Activated T-cell treated with anti-CD3 and anti-CD28 coated beads, Interleukin-2, amount 50 U/mL, for 4 hours (primary cell): Measurements from ENCODE around the gene RASGRF1. TPM values are rescaled to one million over a fixed set of nuclear protein-coding genes. Genes with fewer than 3 reads are reported as not detected.

ENCODE experiments used
- ATAC-seq, 2 donors: fragments of 200-7000 bp; cut with Tn5 transposase; one replicate each; pipeline ENCODE4 v1.10.0; 2021
- DNase-seq: peaks from one replicate; pipeline ENCODE4 v3.0.0-alpha.2; 2020
- H3K27me3 Mint-ChIP-seq: one replicate; pipeline ENCODE4 v1.8.0; 2021; ENCODE audit warnings: low read depth, mixed read lengths
- H3K36me3 Mint-ChIP-seq: one replicate; pipeline ENCODE4 v1.8.0; 2022; ENCODE audit warnings: mixed read lengths; ENCODE audit not compliant: insufficient read depth
- H3K4me1 Mint-ChIP-seq: one replicate; pipeline ENCODE4 v1.8.0; 2021; ENCODE audit warnings: low read depth, mixed read lengths
- H3K4me3 Mint-ChIP-seq: one replicate; pipeline ENCODE4 v1.8.0; 2021; ENCODE audit warnings: mild to moderate bottlenecking, moderate library complexity, mixed read lengths
- H3K9me3 Mint-ChIP-seq: one replicate; pipeline ENCODE4 v1.8.0; 2021; ENCODE audit warnings: mixed read lengths
- total RNA-seq, 3 donors: library from RNA; stranded (reverse); gene quantifications; one replicate each; pipeline ENCODE4 v1.2.1, GENCODE V29; 2021

Gene RASGRF1
- total RNA-seq, 3 donors from 2014 or later: 0.05 TPM; not detected in 2

- no peaks in the 10 kb centered on the region for H3K9me3 Mint-ChIP-seq
- H3K4me1 Mint-ChIP-seq: peaks cover 4% of the 10 kb centered on the region
- DNase-seq: no peak
- no peak overlapping the region for H3K4me3 Mint-ChIP-seq
- H3K36me3 Mint-ChIP-seq: no peaks in the 10 kb centered on the region
- no peak for ATAC-seq
- peaks cover 7% of the 10 kb centered on the region for H3K27me3 Mint-ChIP-seq
Measured at GRCh38 chr15:78977591-78978347, 112.8 kb downstream of the RASGRF1 start.

GRCh38 chr15:78977091-78977571, 113.4 kb downstream of the RASGRF1 start:
- Mint-ChIP-seq H3K4me3 (no peak overlapping the region), H3K9me3 (no peaks in the 10 kb centered on the region), H3K27me3 (peaks cover 7% of the 10 kb centered on the region), H3K4me1 (peaks cover 4% of the 10 kb centered on the region), H3K36me3 (no peaks in the 10 kb centered on the region)
- no peak for DNase-seq
- ATAC-seq: no peak

- H3K9me3 Mint-ChIP-seq: no peaks in the 10 kb centered on the region
- H3K4me3 Mint-ChIP-seq: no peak overlapping the region
- peaks cover 7% of the 10 kb centered on the region for H3K27me3 Mint-ChIP-seq
Measured at GRCh38 chr15:78976691-78977090, 113.9 kb downstream of the RASGRF1 start.

GRCh38 chr15:78974272-78974918, 116.2 kb downstream of the RASGRF1 start:
- Mint-ChIP-seq H3K9me3 (no peaks in the 10 kb centered on the region), H3K36me3 (no peaks in the 10 kb centered on the region), H3K4me1 (peaks cover 4% of the 10 kb centered on the region), H3K4me3 (no peak overlapping the region), H3K27me3 (peaks cover 4% of the 10 kb centered on the region)
- ATAC-seq (no peak), DNase-seq (no peak)

More at GRCh38 chr15:78976691-78977090, 113.9 kb downstream of the RASGRF1 start:
- ATAC-seq: no peak
- Mint-ChIP-seq H3K4me1 (peaks cover 4% of the 10 kb centered on the region), H3K36me3 (no peaks in the 10 kb centered on the region)
- DNase-seq: no peak

GRCh38 chr15:78969687-78970349, 120.8 kb downstream of the RASGRF1 start:
- DNase-seq: no peak
- Mint-ChIP-seq H3K4me1 (no peaks in the 10 kb centered on the region), H3K9me3 (no peaks in the 10 kb centered on the region), H3K27me3 (peaks cover 2% of the 10 kb centered on the region), H3K36me3 (no peaks in the 10 kb centered on the region), H3K4me3 (no peak overlapping the region)
- no peak for ATAC-seq

DNA sequence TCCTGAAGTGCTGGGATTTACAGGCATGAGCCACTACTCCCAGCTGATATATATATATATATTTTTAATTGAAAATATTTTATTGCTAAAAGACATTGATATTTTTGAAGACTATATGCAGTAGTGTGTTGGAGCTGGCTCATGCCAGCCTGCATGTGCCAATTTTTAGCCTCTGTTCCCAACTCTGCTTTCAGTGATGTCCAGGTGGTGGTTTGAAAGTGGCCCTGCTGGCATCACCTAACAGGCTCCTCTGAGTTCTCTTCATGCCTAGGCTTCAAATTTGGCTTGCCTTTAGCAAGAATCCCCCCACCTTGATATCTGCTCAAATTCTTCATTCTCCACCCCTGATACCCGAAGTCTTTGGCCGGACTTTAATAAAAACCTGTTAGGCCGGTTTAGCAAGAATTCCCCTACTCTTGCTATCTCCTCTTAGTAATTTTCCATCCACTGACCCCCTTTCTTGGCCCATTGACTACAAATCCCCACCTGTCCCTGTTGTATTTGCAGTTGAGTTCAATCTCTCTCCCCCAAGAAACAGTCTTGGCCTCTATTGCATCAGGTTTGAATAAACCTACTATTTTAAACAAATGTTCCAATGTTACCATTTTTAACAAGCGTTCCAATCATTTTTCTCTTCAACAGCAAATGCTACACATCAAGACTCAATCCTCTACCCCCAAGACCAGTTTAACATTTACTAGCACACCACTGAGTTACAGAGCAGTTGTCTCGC, 121.9 kb downstream of the RASGRF1 start:
- no peaks in the 10 kb centered on the region for H3K36me3 Mint-ChIP-seq
- DNase-seq (no peak), ATAC-seq (no peak)
- H3K4me3 Mint-ChIP-seq: no peak overlapping the region
- no peaks in the 10 kb centered on the region for H3K4me1 Mint-ChIP-seq
- no peaks in the 10 kb centered on the region for H3K9me3 Mint-ChIP-seq
- H3K27me3 Mint-ChIP-seq: peaks cover 2% of the 10 kb centered on the region

DNA sequence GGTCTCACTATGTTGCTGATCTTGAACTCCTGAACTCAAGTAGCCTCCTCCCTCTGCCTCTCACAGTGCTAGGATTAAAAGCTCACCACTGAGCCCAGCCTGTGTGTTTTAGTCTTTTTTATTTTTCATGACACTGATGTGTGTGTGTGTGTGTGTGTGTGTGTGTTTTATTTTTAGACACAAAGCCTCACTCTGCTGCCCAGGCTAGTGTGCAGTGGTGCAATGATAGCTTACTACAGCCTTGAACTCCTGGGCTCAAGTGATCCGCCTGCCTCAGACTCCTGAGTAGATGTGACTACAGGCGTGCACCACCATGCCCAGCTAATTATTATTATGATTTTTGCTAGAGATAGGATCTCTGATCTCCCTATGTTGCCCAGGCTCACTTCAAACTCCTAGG, 122.5 kb downstream of the RASGRF1 start:
- Mint-ChIP-seq H3K36me3 (no peaks in the 10 kb centered on the region), H3K4me3 (no peak overlapping the region), H3K27me3 (peaks cover 2% of the 10 kb centered on the region), H3K9me3 (no peaks in the 10 kb centered on the region), H3K4me1 (no peaks in the 10 kb centered on the region)
- no peak for ATAC-seq
- DNase-seq: no peak

GRCh38 chr15:78960308-78960707, 130.3 kb downstream of the RASGRF1 start:
- no peaks in the 10 kb centered on the region for H3K9me3 Mint-ChIP-seq
- no peaks in the 10 kb centered on the region for H3K27me3 Mint-ChIP-seq
- no peak overlapping the region for H3K4me3 Mint-ChIP-seq
- no peaks in the 10 kb centered on the region for H3K36me3 Mint-ChIP-seq
- ATAC-seq (no peak), DNase-seq (no peak)
- no peaks in the 10 kb centered on the region for H3K4me1 Mint-ChIP-seq

DNA sequence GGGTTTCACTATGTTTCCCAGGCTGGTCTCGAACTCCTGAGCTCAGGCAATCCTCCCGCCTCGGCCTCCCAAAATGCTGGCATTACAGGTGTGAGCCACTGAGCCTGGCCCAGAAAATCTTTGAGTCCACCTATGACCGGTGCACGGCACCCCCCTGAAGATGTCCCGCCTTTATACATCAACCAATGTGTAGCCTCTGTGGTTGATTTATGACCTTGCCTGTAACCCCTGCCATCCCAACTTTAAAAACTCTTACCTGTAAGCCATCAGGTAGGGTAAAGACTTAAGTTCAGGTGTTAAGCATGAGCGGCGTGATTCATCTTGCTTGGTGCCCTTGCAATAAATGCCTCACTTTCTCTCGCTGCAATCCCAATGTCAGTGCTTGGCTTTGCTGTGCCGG, 131.2 kb downstream of the RASGRF1 start:
- ATAC-seq (no peak), DNase-seq (no peak)
- Mint-ChIP-seq H3K4me3 (no peak overlapping the region), H3K4me1 (no peaks in the 10 kb centered on the region), H3K27me3 (no peaks in the 10 kb centered on the region), H3K9me3 (no peaks in the 10 kb centered on the region), H3K36me3 (no peaks in the 10 kb centered on the region)

DNA sequence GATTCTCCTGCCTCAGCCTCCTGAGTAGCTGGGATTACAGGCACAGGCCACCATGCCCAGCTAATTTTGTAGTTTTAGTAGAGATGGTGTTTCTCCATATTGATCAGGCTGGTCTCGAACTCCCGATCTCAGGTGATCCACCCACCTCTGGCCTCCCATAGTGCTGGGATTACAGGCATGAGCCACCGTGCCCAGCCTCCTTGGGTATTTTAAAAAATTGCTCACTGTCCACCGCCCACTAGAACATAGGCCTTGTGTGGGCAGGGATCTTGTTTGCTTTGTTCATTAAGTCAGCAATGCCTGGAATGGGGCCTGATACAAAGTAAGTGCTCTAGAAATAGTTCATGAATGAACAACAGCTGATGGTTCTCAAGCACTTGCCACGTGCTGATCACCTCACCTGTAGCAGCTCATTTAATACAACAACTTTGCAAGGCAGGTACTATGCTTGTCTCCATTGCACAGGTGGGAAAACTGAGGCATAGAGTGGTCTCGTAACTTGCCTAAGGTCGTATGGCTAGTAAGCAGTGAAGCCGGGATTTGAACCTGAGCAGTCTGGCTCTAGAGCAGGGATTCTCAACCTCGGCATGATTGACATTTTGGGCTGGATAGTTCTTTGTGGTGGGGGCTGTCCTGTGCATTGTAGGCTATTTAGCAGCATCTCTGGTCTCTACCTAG, 133.0 kb downstream of the RASGRF1 start:
- Mint-ChIP-seq H3K27me3 (no peaks in the 10 kb centered on the region), H3K4me3 (no peak overlapping the region), H3K4me1 (no peaks in the 10 kb centered on the region), H3K36me3 (no peaks in the 10 kb centered on the region), H3K9me3 (no peaks in the 10 kb centered on the region)
- no peak for DNase-seq
- no peak for ATAC-seq

- no peak overlapping the region for H3K4me3 Mint-ChIP-seq
- H3K9me3 Mint-ChIP-seq: no peaks in the 10 kb centered on the region
- DNase-seq (no peak), ATAC-seq (no peak)
- no peaks in the 10 kb centered on the region for H3K4me1 Mint-ChIP-seq
- H3K27me3 Mint-ChIP-seq: no peaks in the 10 kb centered on the region
- H3K36me3 Mint-ChIP-seq: no peaks in the 10 kb centered on the region
Measured at GRCh38 chr15:78956937-78957336, 133.6 kb downstream of the RASGRF1 start.

DNA sequence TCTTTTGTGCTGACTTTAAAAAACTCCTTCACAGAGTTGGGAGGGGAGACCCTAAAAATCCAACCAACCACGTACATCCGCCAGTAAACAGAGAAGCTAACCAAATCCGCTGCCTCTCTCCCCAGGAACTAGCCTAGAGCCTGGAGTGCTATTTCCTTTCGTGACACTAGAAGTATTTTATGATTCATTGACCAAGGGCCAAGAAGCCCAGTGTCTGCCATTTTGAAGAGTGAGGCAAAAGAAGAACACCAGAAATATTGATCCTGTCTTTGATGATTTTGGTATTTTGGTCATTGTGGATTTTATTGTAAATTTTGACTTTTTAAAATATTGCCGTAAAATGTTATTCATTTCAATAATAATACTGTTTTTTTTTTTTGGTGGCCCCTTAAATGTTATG, 135.2 kb downstream of the RASGRF1 start:
- Mint-ChIP-seq H3K4me1 (peaks cover 8% of the 10 kb centered on the region), H3K27me3 (no peaks in the 10 kb centered on the region), H3K36me3 (no peaks in the 10 kb centered on the region), H3K4me3 (no peak overlapping the region), H3K9me3 (no peaks in the 10 kb centered on the region)
- no peak for DNase-seq
- no peak for ATAC-seq

DNA sequence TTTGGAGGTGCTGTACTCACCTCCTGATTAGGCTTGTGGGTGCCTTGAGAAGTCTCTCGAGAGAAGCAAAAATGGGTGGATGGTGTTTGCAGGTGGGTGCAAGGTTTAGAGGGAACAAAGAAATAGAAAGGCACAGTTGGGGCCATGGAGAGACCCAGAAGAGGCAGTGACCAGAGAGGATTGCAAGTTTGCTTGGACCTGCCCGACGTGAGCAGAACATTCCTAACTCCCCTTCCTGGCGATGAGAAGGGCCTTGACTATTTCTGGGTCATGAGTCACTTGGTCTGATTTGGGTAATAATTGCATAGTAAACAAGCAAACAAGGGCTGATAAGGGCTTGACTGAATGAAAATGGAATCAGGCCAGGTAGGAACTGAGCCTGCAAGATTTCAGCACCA, 138.7 kb downstream of the RASGRF1 start:
- H3K4me1 Mint-ChIP-seq: peaks cover 8% of the 10 kb centered on the region
- H3K4me3 Mint-ChIP-seq: no peak overlapping the region
- H3K27me3 Mint-ChIP-seq: no peaks in the 10 kb centered on the region
- ATAC-seq (no peak), DNase-seq (no peak)
- H3K36me3 Mint-ChIP-seq: no peaks in the 10 kb centered on the region
- H3K9me3 Mint-ChIP-seq: no peaks in the 10 kb centered on the region
